Measurements from ENCODE around the gene TP53I11. TPM values are rescaled to one million over a fixed set of nuclear protein-coding genes. Genes with fewer than 3 reads are reported as not detected.

TP53I11 gene
- total and polyA plus RNA-seq, 9 of the 15 experiments (the other 6 are each of a cell fraction or from before 2014, with no cell fraction given), result 0.14 to 2.5 (median 1.2) TPM; not detected in 2

- H3K27me3 ChIP-seq (ENCODE audit: control insufficient read depth in 2 of 2, insufficient read depth in 2 of 2, low read length in 2 of 2), result peaks cover 8 to 45% of the 10 kb centered on the region in 2 experiments; a peak in 4 of 5 replicates
- TF ChIP-seq TEAD1 (CRISPR knock-in tag; IDR thresholded peaks at IDR 0.05) (no peak), JUND (IDR thresholded peaks at IDR 0.05; ENCODE audit: borderline replicate concordance, low read depth, low read length) (no peak), JUND (tag; IDR thresholded peaks at IDR 0.05; ENCODE audit: borderline replicate concordance, low read depth, low read length) (no peak), BRF1 (IDR thresholded peaks at IDR 0.05; ENCODE audit: borderline replicate concordance, extremely low read depth, insufficient read length) (no peak), MYC (IDR thresholded peaks at IDR 0.05; ENCODE audit: low read depth, low read length) (no peak), MYC (CRISPR knock-in tag; IDR thresholded peaks at IDR 0.05; ENCODE audit: borderline replicate concordance, low read depth) (no peak), HDAC1 (IDR thresholded peaks at IDR 0.05) (no peak), SMC3 (conservative IDR thresholded peaks at IDR 0.05; ENCODE audit: insufficient read depth, low read depth, low read length) (no peak), ETV5 (CRISPR knock-in tag; IDR thresholded peaks at IDR 0.05; ENCODE audit: low read depth) (no peak), DACH1 (IDR thresholded peaks at IDR 0.05; ENCODE audit: partially characterized antibody) (no peak), CSDE1 (IDR thresholded peaks at IDR 0.05) (no peak), MEF2D (tag; conservative IDR thresholded peaks at IDR 0.05; ENCODE audit: low read depth) (no peak), MECOM (CRISPR knock-in tag; IDR thresholded peaks at IDR 0.05) (no peak), KLF1 (tag; IDR thresholded peaks at IDR 0.05) (no peak), ZNF592 (IDR thresholded peaks at IDR 0.05) (no peak)
- peaks cover 4 to 17% of the 10 kb centered on the region in 2 experiments; a peak in 4 of 5 replicates for H3K4me1 ChIP-seq (replicated peaks in 1 of 2; ENCODE audit: control insufficient read depth in 2 of 2, insufficient read depth in 2 of 2, low read length in 2 of 2)
- ChIA-PET POLR2A (interaction anchor here (0.7 kb wide), 1 partner anchor 39 kb away, joined by 5 read pairs; no protein-coding TSS in a partner anchor), CTCF (ENCODE audit: low intra/inter-chr PET ratio) (interaction anchor here (0.5 to 0.8 kb wide), 2 partner anchors 287 to 354 kb away, joined by 3 to 5 read pairs; no protein-coding TSS in a partner anchor)
- no peaks in the 10 kb centered on the region for H3K9me3 ChIP-seq (replicated peaks; ENCODE audit: control insufficient read depth, insufficient read depth, low read depth, low read length)
- DNase-seq (ENCODE audit: extremely low read depth in 1 of 4, low spot score in 3 of 4) (no peak), ATAC-seq (no peak), FAIRE-seq (no peak)
- H3K4me3 ChIP-seq, result no peak overlapping the region
- intact Hi-C loops (cut with micrococcal nuclease) (no loop called here), in situ Hi-C loops (cut with MboI) (no loop called here)
- no peak overlapping the region for H3K27ac ChIP-seq (ENCODE audit: extremely low read depth, low read depth, low read length)
- no peak overlapping the region for H2AFZ ChIP-seq (ENCODE audit: low read depth, low read length)
- 8% methylated on average over 14 of the region's 14 CpGs for WGBS (ENCODE audit: insufficient coverage, low coverage, missing lambda C conversion rate)
- peaks cover 6% of the 10 kb centered on the region for H3K9me1 ChIP-seq (ENCODE audit: control insufficient read depth, insufficient read depth, low read length)
- H3K9ac ChIP-seq (ENCODE audit: insufficient read depth in 1 of 2, low read depth in 2 of 2, low read length in 2 of 2), result no peak overlapping the region
- BruUV-seq (replicated peaks), result no TSS peak
- no peak overlapping the region for H3K4me2 ChIP-seq (ENCODE audit: insufficient read depth, low read length)
- no peaks in the 10 kb centered on the region for H3K79me2 ChIP-seq (ENCODE audit: control insufficient read depth, insufficient read depth, low read length)
- 0 out of 2 replicates have a peak, but pooled peaks cover 3% of the 10 kb centered on the region for H4K20me1 ChIP-seq (replicated peaks; ENCODE audit: control insufficient read depth, insufficient read depth, low read length)
- no peaks in the 10 kb centered on the region for H3K36me3 ChIP-seq (ENCODE audit: control insufficient read depth, insufficient read depth, low read length)
Observed at GRCh38 chr11:44909557-44909956, 41.1 kb downstream of the TP53I11 start.

Measured in K562 (cell line).